HPDE6-E6E7 (cell line): ENCODE results near the gene GABRB1.
A peak's percentile ranks its signal among the peaks of the same experiment; 100 is the strongest.

Experiments
- DNase-seq: peaks from one replicate; pipeline ENCODE4 v3.0.0; 2011; ENCODE audit warnings: missing footprints; ENCODE audit errors: extremely low spot score

The GABRB1 gene

DNA sequence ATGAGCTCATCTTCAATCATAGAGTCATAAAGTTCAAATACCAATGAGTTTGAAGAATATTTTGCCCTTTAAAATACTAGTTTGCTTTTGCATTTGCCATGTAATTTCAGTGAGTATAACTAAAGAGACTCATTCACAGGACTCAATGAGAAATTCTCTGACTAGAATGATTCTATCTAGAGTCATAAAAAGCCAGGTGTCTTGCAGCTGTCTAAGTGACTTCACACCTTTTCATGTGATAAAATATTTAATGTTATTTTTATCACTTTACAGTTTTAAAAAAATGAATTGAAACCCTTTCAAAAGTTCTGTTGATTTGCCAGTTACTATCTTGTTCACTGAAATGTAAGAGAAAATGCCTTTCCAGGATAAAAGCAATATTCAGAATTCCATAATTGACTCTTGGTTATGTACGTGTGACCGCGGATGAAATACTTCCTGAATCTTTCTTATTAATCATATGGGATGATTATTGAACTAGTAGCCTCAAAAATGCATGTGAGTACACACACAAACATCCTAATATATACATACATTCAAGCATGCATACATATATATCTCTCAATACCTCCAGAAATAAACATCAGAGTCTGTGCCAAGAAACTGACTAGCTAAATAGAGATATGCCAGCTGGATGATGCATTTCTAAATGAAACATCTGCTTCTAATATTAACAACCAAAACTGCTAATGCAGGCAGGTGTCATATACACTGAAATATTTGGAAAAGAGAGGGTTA is 87.0 kb downstream of the GABRB1 start:
- no peak for DNase-seq

DNA sequence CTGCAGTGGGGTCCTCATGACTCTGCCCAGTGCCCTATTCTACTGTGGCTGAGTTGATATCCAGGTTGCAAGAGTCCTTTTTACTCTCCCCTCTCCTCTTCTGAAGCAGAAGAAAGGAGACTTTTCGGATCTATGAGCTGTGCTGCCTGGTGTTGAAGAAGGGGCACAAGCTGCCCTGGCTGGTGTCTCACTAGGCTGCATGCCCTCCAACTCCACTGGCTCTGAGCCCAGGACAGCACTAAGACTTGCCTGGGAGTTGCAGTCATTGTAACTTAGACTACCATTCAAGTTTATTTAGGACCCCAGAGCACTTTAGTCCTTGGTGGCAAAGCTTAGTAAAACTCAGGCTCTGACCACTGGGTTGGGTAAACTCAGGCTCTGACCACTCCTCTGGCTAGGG is 89.4 kb downstream of the GABRB1 start:
- DNase-seq, result no peak

DNA sequence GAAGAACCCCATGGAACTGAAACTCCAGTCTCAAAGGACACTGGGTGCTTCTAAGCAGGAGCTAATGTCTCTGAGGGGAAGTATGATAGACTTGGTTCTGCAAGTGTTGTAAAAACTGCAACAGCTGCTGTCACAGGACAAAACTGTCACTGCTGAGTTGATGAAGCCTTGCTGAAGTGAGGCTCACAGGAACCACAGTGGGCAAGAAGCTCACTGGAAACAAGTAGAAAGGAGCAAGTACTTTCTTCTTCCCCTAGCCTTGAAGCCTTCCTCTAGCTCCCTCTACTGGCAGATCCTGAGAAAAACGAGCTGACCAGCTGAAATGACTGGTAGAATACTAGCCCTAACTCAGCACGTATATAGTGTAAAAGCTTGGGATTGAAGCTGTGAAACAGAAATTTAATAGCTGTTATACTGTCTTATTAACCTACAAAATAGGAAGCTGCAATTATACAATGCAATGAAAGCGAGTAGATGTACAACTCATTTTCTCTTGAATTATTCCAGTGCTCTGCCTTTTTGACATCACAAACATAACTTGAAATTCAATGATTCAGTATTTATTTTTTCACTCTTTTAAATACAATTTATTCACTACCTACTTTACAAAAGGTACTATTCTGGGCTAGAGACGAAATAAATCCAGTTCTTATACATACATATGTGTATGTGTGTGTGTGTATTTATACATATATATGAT is 91.4 kb downstream of the GABRB1 start:
- peak; percentile 43 for DNase-seq

DNA sequence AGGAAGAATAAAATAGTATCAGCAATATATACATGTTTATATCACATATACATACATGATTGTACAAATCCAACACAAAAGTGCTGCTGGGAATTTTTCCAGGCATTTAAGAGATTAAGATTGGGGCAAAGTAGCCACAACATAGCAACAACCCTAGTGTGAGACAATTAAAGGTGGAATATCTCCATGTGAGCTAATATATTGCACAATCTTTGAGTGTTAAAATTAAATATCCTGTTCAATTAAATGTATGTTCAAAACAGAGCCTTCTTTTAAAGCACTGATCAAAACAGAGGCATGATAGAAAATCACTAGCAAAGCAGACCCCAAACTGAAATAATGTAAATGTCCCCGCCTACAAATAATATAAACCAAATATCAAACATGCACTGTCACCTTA is 97.6 kb downstream of the GABRB1 start:
- no peak for DNase-seq

DNA sequence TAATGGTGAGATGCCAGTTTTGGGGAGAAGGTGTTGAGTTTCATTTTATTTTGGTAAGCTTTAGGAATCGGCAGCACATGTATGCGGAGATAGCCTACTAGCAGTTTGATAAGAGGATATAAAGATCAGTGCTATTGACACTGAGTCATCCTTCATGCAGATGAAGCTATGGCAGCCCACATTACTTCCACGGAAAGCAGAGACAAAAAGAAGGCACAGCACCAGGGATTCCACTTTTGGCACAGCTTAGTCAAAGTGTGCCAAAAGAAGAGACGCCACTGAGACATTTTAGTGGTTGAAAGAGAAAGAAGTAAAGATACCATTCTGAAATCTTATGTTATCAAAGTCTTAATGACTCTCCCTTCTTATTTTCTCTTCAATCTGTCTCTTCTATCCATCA is 103.8 kb downstream of the GABRB1 start:
- no peak for DNase-seq

DNA sequence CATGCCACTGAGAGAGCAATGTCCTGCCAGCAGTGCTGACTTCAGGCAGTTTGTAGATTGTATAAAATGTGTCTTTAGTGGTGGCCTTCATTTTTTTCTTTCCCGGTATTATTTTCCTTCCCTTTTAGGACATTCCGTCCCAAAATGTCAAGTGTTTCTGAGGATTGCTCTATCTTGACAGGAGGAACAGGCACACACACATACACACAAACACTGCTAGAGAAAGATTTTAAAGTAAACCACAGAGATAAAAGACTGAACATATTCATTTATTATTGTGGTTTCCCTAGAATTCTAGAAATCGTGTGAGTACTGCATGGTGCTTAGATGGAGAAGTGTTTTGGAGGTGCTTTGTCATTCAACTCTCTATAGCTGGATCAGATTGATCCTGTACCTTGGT is 111.9 kb downstream of the GABRB1 start:
- DNase-seq, result no peak

DNA sequence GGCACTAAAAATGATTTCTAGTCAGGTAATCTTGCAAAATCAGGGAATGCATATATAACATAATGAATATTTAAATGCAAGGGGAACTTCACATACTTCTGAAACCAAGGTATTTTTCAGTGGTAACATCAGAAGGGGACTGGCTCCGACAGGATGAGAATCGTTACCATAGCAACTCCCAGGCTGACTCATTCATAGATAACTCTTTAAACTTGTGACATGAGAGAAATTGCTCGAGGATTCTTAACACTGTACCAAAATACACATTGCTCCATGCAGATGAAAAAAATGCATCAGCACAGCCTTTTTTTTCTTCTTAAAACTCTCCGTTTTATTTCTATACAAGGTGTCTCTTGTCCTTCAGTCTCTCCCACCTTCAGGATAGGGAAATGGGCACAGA is 114.3 kb downstream of the GABRB1 start:
- DNase-seq, result no peak

DNA sequence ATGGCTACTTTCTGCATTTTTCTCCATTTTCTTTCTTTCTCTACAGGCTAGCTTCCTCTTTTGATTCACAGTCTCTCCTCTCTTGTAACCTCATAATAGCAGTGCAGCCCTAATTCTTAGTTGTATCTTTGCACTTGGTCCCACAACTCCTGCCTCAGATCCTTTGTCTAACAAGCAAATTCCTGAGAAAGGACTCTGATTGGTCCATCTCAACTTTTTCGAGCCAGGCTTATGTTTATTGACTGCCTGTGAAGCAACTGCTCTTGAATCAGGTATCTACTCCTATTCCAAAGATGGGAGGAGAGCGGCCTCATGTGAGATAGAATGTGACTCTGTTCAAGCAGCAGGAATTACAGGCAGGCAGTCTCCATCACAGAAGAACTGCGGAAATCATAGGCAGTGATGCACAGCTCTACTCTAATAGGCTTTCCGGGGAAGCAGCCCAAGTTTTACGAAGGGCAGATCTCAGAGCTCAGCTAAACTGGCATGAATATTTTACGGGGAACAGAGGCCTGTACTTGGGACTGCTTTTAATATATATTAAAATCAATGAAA is 123.5 kb downstream of the GABRB1 start:
- no peak for DNase-seq

DNA sequence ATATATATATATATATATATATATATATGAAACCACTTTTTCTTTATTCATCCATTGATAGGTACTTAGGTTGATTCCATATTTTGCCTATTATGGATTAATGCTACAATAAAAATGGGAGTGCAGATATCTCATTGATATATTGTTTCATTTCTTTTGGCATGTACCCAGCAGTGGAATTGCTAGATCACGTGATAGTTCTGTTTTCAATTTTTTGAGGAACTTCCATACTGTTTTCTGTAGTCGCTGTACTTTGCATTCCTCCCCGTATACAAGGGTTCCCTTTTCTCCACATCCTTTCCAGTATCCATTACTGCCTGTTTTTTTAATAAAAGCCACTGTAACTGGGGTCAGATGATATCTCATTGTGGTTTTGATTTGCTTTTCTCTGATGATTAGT is 124.6 kb downstream of the GABRB1 start:
- DNase-seq, result no peak

DNA sequence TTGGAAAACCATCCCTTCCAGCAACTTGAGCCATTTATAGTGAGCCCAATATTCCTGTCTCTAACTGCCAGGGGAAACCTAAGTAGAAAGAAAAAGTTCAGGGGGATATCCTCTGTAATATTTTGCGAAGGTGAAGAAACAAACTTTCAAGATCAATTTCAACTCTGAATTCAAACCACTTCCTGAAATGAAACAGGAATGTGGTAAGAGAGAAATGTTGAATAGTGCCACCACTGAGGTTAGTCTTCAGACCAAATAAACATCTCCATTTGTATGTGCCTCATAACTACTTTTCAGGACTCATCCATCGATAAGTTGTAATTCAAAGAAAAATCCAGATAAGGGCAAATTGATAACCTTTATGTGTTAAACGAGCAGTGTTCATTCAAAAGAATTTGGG is 128.7 kb downstream of the GABRB1 start:
- DNase-seq, result no peak

DNA sequence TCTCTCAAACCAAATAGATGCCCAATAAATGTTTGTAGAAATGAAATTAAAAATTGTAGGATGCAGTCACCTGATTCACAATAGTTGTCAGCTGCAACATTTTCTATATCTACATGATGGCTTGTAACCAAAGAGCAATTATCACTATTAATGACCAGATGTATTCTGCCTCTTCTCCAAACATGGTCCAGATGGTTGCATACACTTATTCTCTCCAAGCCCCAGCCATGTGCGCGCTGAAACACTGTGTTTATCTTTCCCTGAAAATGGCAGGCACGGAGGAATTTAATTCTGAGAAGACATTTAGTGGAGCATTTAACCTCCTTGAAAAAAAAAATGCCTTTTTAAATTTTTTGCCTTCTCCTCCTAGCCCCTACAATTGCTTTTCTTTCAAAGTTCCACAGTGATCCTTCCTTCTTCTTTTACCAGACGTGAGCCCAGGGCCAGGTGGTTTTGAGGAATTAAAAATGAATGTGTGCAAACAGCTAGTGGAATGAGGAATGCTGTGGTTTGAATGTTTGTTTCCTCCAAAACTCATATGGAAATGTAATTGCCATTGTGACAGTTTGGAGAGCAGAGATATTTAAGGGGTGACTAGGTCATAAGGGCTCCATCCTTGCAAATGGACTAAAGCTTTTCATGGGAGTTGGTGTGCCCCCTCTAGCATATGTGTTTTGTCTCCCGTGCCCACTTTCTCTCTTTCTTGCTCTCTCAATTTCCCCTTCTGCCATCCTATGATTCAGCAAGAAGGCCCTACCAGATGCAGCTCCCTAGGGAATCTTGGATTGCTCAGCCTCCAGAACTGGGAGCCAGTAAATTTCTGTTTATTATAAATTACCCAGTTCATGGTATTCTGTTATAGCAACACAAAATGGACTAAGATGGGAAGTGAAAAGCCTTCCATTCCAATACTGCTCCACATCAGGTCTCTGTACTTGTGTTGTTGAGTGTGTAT is 136.0 kb downstream of the GABRB1 start:
- DNase-seq, result no peak

DNA sequence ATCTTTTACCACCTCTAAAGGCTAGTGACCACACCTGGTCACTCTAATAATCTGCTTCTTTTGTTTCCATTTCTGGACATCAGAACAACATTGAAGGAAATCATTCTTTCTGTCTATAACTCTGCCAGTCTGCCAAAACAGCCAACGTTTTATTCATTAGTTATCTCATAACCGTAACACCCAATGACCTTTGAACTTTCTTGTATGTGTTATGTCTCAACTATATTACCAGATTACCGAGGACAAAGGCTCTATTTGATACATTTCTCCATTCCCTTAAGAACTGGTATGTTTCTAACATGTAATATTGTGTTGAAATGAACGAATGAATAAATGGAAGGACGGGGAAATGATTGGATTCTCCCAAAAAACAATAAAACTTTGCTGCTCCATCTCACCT is 152.7 kb downstream of the GABRB1 start:
- no peak for DNase-seq

DNA sequence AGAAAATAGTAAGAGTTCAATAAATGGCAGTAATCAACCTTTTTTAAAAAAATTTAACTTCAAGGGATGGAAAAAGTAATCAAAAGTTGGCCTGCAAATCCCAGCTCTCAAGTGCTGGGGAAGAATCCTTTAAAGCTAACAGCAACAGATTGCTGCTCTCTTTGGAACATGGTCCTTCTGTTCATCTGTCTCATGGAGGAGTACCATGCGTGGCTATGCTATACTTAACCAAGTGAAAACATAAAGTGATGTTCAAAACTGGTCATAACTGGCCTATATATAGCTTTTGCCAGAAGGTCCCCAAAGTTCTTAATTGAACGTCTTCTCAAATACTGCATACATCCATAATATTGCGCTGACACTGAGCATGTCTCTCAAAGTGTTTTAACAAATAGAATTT is 154.4 kb downstream of the GABRB1 start:
- no peak for DNase-seq

DNA sequence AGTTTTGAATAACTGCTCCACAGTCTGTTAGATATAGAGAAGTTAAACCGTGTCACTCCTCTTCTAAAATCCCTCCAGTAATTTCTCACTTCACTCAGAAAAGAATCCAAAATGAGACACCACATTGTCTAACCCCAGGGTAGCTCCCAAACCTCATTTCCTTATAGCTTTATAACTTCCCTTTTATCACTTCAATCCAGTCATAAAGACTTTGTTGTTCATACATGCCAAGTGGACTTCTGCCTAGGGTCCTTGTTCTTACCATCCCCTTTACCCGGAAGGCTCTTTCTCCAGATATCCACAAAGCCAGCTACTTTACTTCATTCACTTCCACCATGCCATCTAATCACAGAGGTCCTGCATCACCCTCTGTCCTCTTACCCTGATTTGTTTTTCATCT is 156.2 kb downstream of the GABRB1 start:
- no peak for DNase-seq

DNA sequence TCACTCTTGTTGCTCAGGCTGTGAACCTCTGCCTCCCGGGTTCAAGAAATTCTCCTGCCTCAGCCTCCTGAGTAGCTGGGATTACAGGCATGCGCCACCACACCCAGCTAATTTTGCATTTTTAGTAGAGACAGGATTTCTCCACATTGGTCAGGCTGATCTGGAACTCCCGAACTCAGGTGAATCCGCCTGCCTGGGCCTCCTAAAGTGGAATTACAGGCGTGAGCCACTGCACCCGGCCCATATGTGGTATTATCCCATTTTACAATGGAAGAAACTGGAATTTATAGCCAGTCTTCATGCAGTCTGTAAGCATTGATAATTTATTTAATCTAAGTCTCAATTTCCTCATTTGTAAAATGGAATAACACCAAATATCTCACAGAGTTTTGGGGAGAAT is 161.8 kb downstream of the GABRB1 start:
- no peak for DNase-seq

DNA sequence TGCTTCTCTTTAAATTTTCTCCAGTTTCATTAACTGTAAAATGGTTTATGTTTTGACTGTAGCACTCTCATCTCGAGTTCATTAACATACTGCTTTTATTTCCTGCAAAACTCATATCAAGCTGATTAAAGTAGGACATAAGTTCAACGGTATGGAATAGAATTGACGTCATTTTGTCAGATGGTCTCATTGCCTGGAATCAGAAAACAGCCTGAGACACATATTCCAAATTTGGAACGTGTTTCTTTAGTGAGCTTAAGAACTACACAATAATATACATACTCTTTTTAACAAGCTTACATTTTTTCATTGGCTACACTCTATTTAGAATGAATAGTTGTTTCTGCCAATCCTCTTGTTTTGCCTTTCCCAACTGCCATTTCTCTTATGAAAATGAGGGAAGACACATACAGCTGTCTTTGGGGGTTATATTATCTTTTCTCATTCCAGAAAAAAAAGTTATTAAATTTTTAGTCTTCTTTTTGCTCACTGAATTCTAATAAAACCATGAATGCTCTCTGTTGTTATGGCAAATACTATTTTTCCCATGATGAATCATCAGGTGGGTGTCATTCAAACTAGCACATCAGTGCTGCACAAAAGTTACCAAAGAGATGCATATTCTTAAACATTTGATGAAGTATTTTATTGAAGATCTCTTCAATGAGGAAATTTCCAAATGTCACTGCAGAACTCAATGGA is 162.8 kb downstream of the GABRB1 start:
- DNase-seq, result no peak

DNA sequence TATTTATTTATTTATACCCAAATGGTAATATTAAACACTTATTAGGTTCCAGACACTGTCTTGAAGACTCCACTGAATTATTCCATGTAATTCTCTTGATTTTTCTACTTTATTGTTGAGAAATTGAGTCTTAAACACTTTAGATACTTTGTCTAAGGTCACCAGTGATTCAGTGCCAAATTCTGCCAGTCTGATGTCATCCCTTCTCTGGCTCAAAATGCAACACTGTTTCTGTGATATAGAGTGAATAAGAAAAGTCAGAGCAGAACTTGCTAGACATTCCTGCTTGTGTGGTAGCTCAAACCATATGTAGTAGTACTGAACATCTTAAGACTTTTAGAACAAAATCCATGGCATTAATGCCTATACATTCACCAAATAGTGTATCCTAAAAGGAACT is 164.3 kb downstream of the GABRB1 start:
- no peak for DNase-seq

DNA sequence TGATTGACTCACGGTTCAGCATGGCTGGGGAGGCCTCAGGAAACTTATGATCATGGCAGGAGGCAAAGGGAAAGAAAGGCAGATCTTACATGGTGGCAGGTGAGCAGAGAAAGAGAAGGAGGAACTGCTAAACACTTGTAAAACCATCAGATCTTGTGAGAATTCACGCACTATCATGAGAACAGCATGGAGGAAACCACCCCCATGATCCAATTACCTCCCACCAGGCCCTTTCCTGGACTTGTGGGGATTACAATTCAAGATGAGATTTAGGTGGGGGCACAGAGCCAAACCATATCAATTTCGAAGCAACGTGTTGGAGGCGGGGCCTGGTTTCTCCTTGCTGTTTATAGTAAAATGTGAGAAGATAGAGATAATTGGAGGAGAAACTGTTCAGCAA is 167.4 kb downstream of the GABRB1 start:
- DNase-seq, result no peak

DNA sequence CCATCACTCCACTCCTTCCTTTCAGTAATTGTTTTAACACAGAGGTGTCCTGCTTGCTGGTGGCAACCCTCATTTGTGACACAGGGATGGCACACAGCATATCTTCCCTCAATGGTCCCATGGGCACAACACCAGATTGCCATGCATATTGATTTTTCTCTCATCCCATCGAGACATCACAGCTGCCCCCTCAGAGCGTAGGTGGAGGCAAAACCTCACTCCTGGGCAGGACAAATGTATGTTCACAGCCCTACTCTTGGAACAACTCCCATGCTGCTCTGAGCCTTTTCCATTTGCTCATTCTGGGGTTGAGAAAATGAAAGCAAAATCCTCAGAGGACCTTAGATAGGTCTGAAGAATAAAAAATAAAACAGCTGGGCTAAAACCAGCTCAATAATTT is 172.2 kb downstream of the GABRB1 start:
- DNase-seq, result no peak

DNA sequence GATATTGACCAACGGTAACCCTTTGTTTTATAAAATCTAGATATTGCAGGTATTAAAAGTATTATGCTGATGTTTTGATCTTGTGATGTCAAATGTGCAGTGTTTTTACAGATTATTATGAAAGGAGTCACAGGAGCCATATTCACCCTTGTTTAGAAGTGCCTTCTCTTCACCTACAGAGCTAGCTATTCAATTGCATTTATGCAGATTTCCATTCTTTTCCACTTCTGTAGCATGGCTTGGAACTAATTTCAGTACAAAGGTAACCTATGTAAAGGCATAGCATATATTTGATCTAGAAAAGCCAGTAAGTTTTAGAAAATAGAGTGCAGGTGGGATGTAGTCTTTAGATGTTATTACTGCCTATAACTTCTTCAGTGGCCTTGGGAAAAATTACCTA is 176.2 kb downstream of the GABRB1 start:
- no peak for DNase-seq

DNA sequence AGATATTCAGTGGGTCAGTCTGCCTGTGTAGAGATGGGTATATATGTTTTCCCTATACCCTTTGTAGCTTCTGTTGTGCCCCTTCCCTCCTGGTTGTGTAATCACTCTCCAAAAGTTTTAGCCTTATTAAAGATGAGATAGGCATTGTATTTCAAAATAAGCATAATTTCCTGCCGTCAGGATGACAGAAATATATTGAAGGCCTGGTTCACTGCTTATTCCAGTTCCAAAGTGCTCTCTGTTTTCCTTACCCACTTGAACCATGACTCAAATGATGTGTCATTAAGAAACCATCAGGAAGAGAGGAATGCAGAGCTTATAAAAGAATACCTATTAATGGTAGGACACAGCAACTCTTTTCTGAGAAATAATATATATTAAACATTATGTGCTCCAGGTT is 178.5 kb downstream of the GABRB1 start:
- no peak for DNase-seq

DNA sequence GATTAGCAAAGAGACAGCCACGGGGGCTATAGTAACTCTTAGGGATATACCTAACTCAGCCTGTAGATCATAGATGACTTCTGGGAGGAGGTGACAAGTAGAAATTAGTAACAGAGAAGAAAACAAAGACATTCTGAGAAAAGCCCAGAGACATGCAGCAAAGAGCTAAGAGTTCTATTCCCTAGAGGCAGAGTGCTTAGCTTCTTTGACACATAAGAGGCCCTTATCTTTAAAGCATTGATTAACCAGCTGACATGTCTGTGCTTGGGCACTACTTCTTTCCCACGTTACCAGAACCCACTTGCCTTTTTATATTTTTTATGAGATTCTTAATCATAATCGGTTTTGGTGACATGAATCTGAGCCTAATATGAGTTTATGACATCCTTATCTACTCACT is 179.5 kb downstream of the GABRB1 start:
- no peak for DNase-seq
